Stimulated activated CD8-positive, alpha-beta memory T cell treated with anti-CD3 and anti-CD28 coated beads, Interleukin-12 subunit alpha, Interleukin-12 subunit beta, amount 100 ng/mL, for 24 hours (primary cell): ENCODE measurements around the gene BABAM2.

ENCODE experiments used
- DNase-seq: peaks from one replicate; pipeline ENCODE4 v3.0.0-alpha.2; 2020; ENCODE audit errors: extremely low read depth

Gene BABAM2

GRCh38 chr2:28377984-28378678, 487.6 kb downstream of the BABAM2 start:
- DNase-seq = no peak

- DNase-seq = no peak
Observed at GRCh38 chr2:28378679-28379584, 488.4 kb downstream of the BABAM2 start.

- no peak for DNase-seq
Observed at GRCh38 chr2:28380219-28380618, 489.7 kb downstream of the BABAM2 start.

- DNase-seq = no peak
Observed at GRCh38 chr2:28381225-28382180, 491.0 kb downstream of the BABAM2 start.

- DNase-seq = no peak
Observed at GRCh38 chr2:28382755-28383154, 492.2 kb downstream of the BABAM2 start.

- DNase-seq = no peak
Observed at GRCh38 chr2:28387082-28387960, 496.8 kb downstream of the BABAM2 start.
